Stimulated activated CD4-positive, alpha-beta T cell treated with anti-CD3 and anti-CD28 coated beads, Interleukin-2, amount 100 ng/mL, for 4 hours (primary cell): ENCODE results near the gene ADD3.

Source experiments
- DNase-seq: peaks from one replicate; pipeline ENCODE4 v3.0.0-alpha.2; 2020; ENCODE audit warnings: low read depth

Gene ADD3

DNA sequence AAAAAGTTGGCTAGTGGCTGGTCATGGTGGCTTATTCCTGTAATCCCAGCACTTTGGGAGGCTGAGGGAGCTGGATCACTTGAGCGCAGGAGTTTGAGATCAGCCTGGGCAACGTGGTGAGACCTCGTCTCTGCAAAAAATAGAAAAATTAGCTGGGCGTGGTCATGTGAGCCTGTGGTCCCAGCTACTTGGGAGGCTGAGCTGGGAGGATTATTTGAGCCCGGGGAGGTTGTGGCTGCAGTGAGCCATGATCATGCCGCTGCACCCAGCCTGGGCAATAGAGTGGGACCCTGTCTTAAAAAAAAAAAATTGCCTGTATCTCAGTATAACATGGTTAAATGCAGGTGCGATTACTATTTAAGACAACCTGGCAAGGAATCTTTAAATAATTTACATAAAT lies 61.0 kb downstream of the ADD3 start:
- no peak for DNase-seq

DNA sequence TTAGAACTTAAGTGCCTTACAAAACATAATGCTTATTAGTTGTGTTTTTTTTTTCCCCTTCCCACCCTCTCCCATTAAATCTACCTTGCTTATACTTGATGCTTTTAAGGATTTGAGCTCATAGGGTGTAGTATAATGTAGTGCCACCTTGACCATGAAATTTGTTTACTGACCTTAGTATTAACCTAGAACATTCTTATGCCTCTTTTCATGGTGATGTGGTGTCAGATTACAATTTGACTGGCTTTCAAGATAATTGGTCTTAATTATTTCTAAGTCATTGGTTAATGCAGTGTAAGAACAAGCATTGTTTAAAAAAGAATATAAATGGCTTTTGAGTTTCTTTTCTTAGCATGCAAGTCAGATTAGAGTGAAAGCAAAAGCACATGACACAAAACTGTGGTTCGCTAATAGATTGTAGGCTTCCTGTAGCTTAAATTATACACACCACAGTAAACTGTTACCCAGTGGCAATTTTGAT lies 61.8 kb downstream of the ADD3 start:
- no peak for DNase-seq

DNA sequence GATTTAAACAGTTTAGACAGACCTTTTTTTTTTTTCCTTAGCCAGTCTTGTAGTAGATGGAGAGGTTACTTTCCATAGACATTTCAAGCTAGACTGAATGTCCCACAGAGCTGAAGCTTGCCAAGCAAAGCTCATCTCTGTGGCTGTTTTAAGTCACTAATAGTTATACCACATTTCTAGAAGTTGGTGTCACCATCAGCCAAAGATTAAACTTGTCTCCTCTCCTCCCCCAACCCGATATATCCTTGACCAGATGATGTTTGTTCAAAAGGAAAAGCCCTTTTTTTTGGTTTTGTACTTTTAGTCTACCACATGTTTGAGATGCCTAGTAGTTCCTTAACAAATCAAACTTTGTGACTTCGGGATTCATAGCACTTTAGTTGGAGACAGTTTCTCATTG lies 66.1 kb downstream of the ADD3 start:
- DNase-seq = no peak

DNA sequence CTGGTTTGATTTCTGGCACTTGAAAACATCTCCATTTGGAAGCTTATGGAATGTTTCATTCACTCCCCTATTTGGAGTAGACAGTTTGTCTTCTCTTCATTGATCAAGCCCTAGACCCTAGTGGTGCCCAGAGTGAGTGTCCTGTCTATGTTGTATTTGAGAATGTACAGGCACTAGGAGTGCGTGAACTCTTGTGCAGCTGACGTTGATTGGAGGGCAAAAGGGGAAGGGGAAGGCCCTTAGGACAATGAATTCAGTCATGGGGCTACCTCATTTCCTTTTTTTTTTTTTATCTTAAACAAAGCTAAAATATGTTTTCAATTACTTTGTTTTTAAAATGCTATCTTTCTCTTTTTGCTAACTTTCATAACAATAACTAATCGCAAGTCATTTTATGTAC lies 66.5 kb downstream of the ADD3 start:
- DNase-seq = no peak

DNA sequence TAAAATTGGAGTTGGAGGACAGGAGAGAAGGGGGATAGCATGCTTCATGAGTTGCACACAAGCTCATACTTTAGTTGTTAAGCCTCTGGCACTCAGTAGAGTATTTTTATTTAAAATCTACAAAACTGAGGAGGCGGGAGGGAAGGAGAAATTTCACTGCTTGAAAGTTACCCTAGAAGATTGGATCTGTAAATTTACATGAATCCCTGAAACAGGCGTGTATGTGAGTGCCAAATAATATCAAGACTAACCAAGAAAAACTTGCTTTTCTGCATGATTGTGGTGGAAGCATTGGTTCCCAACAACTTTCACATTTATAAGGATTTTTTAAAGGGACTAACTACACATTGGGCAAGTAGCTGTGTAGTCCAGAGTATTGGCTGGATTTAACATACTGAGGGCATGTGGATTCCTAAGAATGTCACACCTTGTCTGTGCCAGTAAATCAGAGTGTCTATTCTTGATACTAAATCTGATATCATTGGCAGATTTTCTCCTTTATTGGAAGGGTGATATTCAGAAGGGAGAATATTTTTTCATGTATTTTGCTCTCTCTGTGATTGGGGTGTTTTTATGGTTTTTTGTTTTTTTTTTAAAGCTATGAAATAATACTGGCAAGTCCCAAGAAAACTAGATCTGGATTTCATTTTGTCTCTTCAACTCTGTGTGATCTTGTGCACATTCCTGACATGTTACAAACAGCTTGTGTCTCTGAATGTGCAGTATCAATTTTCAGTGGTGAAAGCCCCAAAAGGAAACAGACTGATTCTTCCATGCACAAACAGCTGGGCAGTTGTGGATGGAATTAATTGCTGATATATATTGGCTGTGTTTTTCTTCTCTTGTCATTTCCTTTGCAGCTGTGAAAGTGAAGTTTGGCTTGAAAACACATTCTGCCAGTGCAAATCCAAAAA lies 67.2 kb downstream of the ADD3 start:
- DNase-seq = no peak

DNA sequence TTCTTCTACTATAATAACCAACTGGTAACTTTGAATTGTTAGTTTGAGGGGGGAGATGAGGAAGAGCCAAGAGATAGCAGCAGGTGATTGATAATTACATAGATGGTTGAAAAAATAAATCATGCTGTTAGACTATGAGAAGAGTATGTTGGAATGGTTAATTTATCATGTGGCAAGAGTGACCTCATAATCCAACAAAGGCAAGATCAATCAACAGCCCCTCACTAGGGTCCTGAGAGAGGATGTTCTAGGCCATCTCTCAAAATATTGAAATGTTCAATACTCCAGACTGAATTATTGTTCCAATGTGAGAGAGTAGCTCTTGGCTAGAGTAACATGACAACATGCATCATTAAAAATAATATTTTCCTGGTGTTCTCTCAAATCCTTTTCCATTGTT lies 67.9 kb downstream of the ADD3 start:
- DNase-seq = no peak

DNA sequence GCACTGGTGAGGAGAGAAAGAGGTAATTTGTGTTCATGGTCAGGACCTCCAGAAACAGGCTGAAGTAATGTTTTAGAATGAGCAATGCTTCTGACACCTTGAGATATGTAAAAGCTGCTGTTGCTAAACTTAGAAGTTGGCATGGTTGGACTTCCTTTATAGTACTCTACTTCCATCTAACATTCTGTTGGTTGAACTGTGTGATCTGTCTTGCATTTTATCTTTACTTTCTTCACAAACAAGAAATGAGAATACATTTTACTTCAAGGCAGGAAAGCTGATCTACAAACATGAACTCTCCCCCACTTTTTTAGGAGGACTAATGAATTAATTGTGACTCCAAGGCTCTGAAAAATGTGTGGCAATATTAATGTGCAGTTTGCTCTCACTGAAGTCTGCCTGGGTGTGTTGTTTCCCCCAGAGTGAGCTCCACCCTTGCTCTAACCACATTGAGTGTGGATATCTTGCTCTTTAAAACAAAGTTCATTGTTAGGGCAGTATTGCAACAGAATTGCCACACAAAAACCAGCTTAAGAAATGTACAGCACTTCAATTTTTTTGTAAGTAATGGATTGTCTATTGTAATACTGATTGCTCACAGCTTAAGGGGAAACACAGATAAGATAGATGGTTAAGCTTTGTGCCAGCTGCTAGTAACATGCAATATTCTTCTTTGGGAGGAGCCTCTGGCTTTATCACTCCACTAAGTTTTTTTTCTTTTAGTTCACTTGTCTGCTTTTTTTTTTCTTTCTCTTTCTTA lies 69.0 kb downstream of the ADD3 start:
- no peak for DNase-seq

DNA sequence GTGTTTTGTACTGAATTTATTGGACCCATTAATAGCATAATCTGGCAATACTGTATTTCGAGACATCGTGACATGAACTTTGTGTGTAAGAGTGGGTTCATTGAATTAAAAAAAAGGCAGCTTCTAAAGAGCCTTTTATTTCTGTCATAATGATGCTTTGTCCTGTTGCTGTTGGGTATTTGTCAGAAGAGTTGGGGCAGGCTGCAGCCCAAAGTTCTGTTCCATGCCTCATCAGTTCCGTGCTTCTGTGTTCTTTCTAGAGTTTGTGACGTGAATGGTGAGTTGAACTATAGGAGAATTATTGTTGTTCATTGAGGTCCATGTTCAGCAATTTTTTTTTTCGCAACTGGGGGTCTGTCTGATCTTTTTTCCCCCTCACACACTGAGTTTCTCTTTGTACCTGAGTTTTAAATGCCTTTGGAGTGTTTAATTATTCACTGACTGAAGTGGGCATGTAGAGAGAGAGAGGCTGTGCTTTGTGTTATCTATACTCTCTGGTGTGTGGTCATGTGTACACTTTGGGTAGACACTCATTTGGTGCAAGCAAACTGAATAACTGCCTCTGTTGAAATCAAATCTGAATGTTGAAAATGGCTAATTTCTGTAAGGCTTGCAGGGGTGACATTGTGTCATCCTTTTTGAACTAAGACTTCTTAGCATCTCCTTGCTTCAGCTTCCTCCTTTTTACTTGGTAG lies 69.8 kb downstream of the ADD3 start:
- no peak for DNase-seq

DNA sequence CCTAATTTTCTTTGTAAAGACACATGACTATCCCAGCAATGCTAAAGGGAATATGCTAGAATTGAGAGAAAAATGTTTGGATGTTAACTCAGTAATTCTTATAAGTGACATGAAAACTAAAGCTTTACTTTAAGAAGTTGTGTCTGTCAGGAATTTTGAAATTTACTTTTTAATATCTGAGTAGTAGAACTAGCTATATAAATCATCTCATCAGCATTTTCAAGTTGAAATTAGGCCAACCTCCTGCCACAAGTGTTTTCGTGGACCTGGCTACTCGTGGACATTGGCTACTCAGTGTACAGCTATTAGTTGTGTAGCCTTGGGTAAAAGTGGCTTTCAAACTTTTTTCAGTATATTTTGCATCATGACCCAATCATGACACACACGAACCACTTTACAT lies 70.5 kb downstream of the ADD3 start:
- DNase-seq = no peak

DNA sequence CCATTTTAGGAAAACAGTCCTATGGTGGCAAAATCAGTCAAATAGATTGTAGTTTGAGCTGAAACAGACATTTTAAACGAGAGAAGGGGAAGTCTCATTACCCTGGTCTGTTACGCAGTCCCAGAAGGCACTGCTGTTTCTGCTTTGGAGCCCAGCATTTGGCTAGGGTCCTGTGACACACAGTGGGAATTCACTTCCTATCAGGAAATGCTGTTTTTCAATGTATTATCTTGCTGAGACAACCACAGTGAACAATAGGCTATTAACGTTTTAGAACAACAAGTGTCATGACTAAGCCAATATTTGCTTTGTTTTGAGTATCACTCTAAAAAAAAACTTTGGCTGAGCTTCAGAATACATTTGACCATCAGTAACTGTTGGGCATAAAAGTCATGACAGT lies 74.1 kb downstream of the ADD3 start:
- no peak for DNase-seq

DNA sequence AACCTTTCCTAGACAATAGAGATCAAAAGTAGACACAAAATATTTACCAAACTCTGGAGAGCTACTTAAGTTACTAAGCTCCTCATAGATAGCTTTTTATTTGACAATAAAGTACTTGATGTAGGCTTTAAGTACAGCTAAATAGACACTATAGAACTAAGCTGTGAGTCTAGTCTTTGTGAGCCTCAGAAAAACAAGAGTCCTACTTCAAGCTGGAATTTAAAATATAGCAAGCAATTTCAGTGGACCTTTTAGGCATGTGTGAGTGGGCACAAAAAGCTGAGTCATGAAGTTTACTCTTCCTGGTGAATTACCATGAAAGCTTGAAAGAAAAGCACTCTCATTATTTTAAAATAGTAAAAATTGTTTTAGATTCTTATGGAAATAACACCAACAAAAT lies 76.1 kb downstream of the ADD3 start:
- DNase-seq = no peak

DNA sequence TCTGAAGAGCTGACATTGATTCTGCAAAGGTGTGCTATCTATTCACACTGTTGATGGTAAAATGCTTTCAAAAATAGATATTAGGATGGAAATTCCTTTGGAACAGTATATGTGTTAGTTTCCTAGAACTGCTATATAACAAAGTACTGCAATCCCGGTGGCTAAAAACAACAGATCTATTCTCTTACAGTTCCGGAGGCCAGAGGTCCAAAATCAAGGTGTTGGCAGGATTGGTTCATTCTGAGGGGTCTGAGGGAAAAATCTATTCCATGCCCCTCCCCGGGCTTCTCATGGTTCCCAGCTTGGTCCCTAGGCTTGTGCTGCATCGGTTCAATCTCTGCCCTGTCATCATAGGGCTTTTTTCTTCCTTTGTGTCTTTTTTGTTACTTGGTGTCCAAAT lies 79.9 kb downstream of the ADD3 start:
- no peak for DNase-seq

DNA sequence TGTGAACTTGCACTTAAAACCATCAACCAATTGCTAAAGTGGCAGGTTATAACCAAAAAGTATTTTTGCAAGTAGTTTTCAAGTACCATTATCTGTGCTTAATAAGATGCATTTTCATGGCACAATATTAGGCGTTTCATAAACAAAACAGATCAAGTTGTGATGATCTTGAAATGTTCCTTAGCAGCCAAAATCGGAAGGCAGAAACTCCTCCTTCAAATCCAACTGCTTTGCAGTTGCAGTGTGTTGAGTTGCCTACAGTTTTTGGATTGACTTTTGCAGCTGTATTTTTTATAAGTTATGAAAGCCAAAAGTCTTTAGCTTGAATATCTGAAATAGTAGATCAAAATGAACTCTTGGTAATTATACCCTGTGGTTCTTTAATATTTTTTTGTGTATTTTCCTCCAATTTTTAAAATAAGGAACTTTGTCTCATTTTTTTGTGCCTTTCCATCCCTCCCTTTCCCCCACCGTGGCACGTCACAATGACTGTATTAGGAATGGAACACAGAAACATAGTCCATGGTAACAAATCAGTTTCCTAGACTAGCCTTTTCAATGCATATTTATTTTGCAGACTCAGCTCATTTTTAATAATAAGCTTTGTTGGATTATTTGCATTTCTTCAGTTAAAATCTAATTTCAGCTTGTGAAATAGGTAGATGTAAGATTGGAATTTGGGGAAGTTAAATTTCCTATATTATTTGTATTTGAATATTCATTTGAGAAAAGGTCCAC lies 80.8 kb downstream of the ADD3 start:
- DNase-seq = no peak

DNA sequence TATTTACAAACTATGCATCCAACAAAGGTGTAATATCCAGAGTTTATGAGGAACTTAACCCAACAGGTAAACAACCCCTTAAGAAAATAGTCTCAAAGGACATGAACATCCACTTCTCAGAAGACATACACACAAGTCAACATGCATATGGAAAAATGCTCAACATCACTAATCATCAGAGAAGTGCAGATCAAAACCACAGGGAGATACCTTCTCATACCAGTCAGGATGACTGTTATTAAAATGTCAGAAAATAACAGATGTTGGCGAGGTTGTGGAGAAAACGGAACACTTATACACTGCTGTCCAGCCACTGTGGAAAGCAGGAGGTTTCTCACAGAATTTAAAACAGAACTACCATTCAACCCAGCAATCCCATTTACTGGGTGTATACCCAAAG lies 84.0 kb downstream of the ADD3 start:
- no peak for DNase-seq

DNA sequence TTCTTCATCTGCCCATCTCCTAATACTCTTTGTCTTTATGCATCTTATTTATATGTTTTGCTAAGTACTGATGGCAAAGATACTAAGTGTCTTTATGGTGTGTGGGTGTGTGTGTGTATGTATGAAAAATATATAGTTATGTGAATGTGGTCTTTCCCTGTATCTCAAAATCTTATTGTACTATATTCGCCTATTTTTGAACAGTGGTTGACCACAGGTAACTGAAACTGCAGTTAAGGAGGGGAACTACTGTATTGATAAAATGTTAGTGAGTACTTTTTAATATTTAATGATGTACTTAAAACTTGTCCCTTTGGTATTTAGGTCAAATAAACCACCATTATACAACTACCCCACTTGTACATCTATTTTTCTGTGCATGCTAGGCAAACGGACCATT lies 85.9 kb downstream of the ADD3 start:
- DNase-seq = no peak

DNA sequence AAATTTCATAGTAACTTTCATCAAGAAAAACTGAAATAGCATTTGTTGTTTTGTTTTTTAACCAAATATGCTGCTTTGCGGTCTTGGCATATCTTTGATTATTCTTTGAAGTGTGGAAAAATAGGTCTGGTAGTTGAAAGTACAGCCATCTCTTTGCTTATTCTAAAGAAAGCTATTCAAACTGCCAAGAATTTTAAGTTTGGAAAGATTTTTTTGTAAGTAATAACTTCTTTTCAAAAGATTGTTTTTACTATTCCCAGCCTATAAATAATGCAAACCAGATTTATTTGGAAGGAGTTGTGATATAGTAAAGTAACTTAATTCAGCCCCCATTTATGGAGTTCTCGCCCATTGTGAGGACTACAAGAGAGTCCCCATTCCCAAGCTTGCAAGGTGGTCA lies 87.0 kb downstream of the ADD3 start:
- no peak for DNase-seq

DNA sequence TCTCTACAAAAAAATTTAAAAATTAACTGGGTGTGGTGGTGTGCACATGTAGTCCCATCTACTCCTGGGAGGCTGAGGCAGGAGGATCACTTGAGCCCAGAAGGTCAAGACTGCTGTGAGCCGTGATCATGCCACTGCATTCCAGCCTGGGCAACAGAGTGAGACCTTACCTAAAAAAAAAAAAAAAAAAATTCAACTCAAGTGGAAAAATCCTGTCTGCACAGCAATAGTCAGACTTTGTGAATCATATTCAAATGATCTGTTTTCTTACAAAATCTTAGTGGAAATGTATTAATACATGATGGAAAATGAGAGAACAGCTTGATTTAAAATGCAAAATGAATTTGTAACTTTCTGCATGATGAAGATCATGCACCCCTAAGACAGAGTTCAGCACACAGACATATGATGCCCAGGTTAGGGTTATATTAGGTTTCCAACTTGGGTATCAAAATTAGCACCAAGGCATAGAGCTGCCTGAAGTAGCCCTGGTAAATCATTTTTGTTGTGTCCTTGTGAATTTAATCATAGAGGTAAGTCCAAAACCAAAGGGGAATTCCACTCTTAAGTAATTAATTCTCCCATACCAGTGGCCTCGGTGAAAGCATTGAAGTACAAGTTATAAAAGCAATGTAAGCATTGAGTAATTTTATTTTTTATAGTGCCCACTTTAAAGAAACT lies 93.8 kb downstream of the ADD3 start:
- DNase-seq = no peak

DNA sequence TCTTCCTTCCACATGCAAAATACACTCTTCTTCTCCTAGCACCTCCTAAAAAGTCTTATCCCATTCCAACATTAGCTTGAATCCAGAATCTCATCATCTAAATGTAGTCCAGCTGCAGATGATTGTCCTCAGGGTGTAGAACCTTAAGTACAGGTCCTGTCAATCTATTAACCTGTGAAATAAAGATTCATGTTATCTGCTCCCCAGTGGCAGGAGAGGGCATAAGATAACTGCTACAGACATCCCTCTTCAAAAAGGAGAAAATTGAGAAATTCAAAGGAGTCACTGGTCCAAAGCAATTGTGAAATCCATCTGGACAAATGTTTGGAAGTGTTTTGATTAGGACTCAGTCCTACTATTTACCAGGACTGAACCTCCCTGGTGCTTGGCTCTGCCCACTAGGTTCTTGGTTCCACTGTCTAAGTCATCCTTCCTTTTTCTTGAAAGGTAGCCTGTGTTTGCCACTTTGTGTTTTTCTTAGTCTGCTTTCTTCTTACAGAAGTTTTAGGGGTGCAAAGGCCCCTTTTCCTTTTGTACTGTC lies 96.2 kb downstream of the ADD3 start:
- DNase-seq = no peak

DNA sequence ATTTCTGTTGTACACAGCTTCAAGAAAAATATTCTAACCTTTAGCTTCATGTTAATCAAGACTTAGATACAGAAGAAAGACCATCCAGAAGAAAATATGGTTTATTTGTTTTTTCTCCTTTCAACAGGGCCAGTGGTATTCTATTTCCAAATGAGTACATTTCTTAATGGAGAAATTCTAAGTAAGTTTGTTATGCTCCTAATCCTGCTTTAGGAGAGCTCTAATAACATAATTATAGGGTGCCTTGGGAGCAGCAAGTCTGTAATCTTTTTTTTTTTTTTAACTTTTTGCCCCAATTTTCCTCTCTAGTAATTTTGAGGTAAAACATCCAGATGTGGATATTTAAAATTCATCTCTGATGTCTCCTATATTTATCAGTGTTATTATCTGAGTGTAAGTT lies 98.1 kb downstream of the ADD3 start:
- DNase-seq = no peak

DNA sequence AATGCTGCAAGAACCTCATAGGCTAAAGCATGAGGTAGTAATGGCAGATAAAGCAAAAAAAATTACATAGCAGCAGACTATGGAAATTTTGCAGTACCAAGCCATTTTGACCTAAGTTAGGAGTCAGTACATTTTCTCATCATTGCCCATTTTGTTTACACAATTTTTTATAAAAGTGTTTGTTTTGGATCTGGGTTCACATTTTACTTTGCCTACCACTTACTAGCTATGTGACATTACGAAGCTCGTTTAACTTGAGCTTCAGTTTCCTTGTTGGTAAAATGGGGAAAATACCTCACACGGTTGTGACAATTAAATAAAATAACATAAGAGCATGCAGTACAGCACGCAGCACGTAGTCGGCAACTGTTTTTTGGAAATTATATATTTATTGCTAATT lies 99.6 kb downstream of the ADD3 start:
- no peak for DNase-seq

DNA sequence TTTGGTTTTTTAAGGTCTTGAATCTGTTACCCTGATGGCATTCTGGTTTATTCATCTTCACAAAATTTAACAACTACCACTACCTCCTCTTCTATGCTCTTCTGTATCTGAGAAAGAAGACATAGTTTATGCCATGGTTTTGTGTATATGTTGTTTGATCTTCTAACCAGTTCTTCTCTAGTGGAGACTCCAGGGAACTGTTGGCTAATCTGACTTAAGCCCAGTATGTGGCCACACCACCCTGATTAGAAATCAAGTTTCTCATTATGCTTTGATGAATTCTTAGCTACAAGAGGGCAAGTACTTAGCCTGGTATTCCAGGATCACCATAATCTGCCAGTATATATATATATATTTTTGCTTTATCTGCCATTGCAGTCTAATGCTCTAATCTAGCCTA lies 100.1 kb downstream of the ADD3 start:
- no peak for DNase-seq
